LNCAP (cell line): ENCODE results near the gene LDHAL6B.

Experiments
- CTCF ChIP-seq: fragments of 450-650 bp; IDR thresholded peaks from 2 replicates; pipeline ENCODE4 v1.5.1; 2017; ENCODE audit warnings: mild to moderate bottlenecking

The LDHAL6B gene

GRCh38 chr15:59196416-59196815 is 10.2 kb upstream of the LDHAL6B start:
- TF ChIP-seq CTCF: no peak

- TF ChIP-seq CTCF: no peak
Measured at GRCh38 chr15:59197454-59197853, 9.2 kb upstream of the LDHAL6B start.

GRCh38 chr15:59199626-59200465 is 6.8 kb upstream of the LDHAL6B start:
- no peak for TF ChIP-seq CTCF

GRCh38 chr15:59200560-59200959 is 6.1 kb upstream of the LDHAL6B start:
- no peak for TF ChIP-seq CTCF

GRCh38 chr15:59203008-59203407 is 3.6 kb upstream of the LDHAL6B start:
- no peak for TF ChIP-seq CTCF

- TF ChIP-seq CTCF: no peak
Measured at GRCh38 chr15:59203657-59204056, 3.0 kb upstream of the LDHAL6B start.

- TF ChIP-seq CTCF: no peak
Measured at GRCh38 chr15:59205839-59206622, 612 bp upstream of the LDHAL6B start.
